Measurements from ENCODE around the gene GAREM2.

GAREM2 gene

DNA sequence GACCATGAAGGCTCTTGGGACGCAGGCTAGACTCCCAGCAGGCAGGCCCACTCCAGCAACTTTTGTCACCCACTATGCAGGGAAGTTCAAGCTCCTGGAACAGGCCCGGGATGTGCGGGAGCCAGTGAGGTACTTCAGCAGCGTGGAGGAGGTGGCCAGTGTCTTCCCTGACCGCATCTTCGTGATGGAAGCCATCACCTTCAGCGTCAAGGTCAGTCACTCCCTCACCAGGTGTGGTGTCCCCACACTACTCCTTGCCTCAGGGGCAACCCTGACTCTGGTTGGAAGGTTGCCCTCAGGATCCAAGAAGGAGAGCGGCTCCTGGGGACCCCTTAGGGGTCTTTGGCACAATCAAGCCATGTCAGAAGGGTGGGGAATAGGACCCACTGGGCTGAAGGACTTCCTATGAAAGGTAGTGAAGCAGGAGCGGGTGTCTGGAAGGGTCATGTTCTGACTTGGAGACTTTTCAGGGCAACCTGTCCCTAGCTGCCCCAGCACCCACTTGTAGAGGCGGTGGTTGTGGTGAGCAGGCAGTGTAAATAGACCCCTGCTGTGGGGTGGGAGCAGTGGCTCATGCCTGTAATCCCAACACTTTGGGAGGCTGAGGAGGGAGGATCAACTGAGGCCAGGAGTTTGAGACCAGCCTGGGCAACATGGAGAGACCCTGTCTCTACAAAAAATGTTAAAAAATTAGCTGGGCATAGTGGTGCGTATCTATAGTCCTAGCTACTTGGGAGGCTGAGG lies 10.2 kb downstream of the GAREM2 start:
- DNase-seq: no peak
- peaks cover 23% of the 10 kb centered on the region for H3K36me3 Mint-ChIP-seq (ENCODE audit: low read depth)
- peaks cover 45% of the 10 kb centered on the region for H3K27me3 Mint-ChIP-seq (ENCODE audit: low read depth, poor library complexity)
- H3K4me3 Mint-ChIP-seq: peak overlapping the region; percentile 52
- H3K9me3 Mint-ChIP-seq: no peaks in the 10 kb centered on the region
- H3K4me1 Mint-ChIP-seq: peaks cover 27% of the 10 kb centered on the region
- TF ChIP-seq, protein P1, sequence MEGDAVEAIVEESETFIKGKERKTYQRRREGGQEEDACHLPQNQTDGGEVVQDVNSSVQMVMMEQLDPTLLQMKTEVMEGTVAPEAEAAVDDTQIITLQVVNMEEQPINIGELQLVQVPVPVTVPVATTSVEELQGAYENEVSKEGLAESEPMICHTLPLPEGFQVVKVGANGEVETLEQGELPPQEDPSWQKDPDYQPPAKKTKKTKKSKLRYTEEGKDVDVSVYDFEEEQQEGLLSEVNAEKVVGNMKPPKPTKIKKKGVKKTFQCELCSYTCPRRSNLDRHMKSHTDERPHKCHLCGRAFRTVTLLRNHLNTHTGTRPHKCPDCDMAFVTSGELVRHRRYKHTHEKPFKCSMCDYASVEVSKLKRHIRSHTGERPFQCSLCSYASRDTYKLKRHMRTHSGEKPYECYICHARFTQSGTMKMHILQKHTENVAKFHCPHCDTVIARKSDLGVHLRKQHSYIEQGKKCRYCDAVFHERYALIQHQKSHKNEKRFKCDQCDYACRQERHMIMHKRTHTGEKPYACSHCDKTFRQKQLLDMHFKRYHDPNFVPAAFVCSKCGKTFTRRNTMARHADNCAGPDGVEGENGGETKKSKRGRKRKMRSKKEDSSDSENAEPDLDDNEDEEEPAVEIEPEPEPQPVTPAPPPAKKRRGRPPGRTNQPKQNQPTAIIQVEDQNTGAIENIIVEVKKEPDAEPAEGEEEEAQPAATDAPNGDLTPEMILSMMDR (IDR thresholded peaks at IDR 0.05): no peak
- H3K27ac Mint-ChIP-seq: no peak overlapping the region

DNA sequence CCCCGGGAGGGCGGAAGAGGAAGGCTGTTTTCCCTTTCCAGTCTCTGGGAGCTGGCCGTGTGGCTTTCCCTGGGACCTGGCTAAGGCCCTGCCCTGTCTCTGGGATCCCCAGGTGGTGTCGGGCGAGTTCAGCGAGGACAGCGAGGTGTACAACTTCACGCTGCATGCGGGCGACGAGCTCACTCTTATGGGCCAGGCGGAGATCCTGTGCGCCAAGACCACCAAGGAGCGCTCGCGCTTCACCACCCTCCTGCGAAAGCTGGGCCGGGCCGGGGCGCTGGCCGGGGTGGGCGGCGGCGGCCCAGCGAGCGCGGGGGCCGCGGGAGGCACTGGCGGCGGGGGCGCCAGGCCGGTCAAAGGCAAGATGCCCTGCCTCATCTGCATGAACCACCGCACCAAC lies 11.2 kb downstream of the GAREM2 start:
- DNase-seq: no peak
- Mint-ChIP-seq H3K36me3 (ENCODE audit: low read depth) (peaks cover 28% of the 10 kb centered on the region), H3K4me3 (peak overlapping the region; percentile 66), H3K27me3 (ENCODE audit: low read depth, poor library complexity) (peaks cover 45% of the 10 kb centered on the region), H3K9me3 (no peaks in the 10 kb centered on the region), H3K27ac (no peak overlapping the region), H3K4me1 (peaks cover 25% of the 10 kb centered on the region)
- TF ChIP-seq, protein P1 (IDR thresholded peaks at IDR 0.05): no peak

DNA sequence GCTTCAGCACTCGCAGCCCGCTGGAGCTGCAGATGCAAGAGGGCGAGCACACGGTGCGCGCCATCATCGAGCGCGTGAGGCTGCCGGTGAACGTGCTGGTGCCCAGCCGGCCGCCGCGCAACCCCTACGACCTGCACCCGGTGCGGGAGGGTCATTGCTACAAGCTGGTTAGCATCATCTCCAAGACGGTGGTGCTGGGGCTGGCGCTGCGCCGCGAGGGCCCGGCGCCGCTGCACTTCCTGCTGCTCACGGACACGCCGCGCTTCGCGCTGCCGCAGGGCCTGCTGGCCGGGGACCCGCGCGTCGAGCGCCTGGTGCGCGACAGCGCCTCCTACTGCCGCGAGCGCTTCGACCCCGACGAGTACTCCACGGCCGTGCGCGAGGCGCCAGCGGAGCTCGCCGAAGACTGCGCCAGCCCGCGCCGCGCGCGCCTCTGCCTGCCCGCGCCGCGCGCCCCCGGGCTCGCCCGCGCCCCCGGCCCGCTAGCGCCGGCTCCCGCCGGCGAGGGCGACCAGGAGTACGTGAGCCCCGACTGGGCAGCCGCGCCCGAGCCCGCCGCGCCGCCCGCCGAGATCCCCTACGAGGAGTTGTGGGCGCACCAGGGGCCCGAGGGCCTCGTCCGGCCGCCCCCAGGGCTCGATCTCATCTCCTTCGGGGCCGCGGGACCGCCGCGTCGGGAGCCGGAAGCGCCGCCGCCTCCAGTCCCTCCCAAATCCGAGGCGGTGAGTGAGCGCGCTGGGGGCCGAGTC lies 11.8 kb downstream of the GAREM2 start:
- Mint-ChIP-seq H3K36me3 (ENCODE audit: low read depth) (peaks cover 28% of the 10 kb centered on the region), H3K4me1 (peaks cover 21% of the 10 kb centered on the region), H3K27me3 (ENCODE audit: low read depth, poor library complexity) (peaks cover 45% of the 10 kb centered on the region), H3K4me3 (peak overlapping the region; percentile 69), H3K27ac (no peak overlapping the region), H3K9me3 (no peaks in the 10 kb centered on the region)
- DNase-seq: peak; percentile 92
- TF ChIP-seq, protein P1 (IDR thresholded peaks at IDR 0.05): peak; percentile 32

DNA sequence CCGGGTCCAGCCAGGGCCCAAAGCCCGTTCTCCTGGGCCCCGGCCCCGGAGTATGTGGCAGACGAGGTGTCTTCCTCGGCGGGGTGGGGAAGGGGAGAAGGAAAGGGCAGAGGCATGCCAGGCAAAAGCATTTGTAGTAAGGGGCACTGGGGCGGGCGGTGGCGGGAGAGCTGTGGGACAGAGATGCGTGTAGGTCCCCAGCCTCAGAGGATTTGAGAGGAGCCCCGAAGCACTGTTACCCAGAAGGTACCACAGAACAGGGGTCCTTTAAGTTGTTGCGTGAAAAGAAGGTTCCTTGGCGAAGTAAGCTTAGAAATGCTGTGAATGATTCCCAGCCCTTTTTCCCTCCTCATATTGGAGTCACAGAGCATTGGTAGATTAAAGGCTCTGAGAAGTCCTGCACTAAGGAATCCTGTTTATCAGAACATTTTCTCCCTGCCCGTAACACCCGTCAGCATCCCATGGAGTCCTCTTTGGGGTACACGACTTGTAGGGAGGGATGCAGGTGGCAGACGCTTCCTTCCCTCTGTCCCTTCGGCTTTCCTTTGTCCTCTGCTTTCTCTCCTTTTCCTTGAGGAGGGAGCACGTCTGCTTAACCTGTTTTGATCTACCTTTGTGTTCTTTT lies 12.5 kb downstream of the GAREM2 start:
- Mint-ChIP-seq H3K27me3 (ENCODE audit: low read depth, poor library complexity) (peaks cover 39% of the 10 kb centered on the region), H3K4me3 (peak overlapping the region; percentile 69), H3K36me3 (ENCODE audit: low read depth) (peaks cover 28% of the 10 kb centered on the region), H3K4me1 (peaks cover 14% of the 10 kb centered on the region), H3K9me3 (no peaks in the 10 kb centered on the region), H3K27ac (no peak overlapping the region)
- TF ChIP-seq, protein P1 (IDR thresholded peaks at IDR 0.05): no peak
- no peak for DNase-seq

DNA sequence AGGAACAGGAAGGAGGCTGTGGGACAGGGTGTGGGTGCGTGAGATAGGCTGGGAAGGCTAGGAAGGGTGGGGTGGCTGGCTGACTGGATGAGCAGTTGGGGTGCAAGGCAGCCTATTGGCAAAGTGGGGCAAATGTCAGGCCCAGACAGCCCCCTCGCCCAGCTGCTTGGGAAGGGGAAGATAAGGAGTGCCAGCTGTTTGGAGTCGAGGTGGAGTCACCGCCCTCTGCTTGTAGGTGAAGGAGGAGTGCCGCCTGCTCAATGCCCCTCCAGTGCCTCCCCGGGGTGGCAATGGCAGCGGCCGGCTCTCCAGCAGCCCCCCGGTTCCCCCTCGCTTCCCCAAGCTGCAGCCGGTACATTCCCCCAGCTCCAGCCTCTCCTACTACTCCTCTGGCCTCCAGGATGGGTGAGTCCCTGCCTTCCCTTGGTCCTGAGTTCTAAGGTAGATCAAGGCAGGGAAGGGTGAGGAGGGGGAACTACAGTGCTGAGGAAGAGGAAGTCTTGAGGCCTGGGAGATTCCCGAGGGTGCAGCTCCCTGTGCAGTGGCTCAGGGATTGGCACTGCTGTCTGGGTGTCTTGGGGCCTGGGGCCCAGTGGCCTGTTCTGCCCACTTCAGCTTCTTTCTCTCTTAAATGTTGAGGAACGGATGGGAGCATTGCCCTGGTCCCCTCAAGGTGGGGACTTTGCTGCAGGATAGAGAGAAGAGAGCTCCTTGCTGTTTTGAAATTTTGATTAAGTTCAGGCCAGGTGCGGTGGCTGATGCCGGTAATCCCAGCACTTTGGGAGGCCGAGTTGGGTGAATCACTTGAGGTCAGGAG lies 13.3 kb downstream of the GAREM2 start:
- Mint-ChIP-seq H3K36me3 (ENCODE audit: low read depth) (peaks cover 31% of the 10 kb centered on the region), H3K27me3 (ENCODE audit: low read depth, poor library complexity) (peaks cover 37% of the 10 kb centered on the region), H3K4me3 (peak overlapping the region; percentile 69), H3K27ac (no peak overlapping the region), H3K4me1 (peaks cover 7% of the 10 kb centered on the region), H3K9me3 (no peaks in the 10 kb centered on the region)
- TF ChIP-seq, protein P1 (IDR thresholded peaks at IDR 0.05): no peak
- no peak for DNase-seq

Data from nephron progenitor cell (in vitro differentiated cells).